ENCODE data around the gene NEK6.

NEK6 gene

GRCh38 chr9:124328285-124328684, 70.5 kb downstream of the NEK6 start:
- Histone ChIP-seq H3K9me3 (no peaks in the 10 kb centered on the region), H3K36me3 (no peaks in the 10 kb centered on the region), H3K27me3 (no peaks in the 10 kb centered on the region), H3K4me3 (ENCODE audit: low read depth, low read length) (no peak overlapping the region), H3K4me1 (no peaks in the 10 kb centered on the region)
- no peak for TF ChIP-seq CTCF (IDR thresholded peaks at IDR 0.05; ENCODE audit: low read depth, low read length)
- no peak for DNase-seq

- H3K36me3 ChIP-seq: no peaks in the 10 kb centered on the region
Observed at GRCh38 chr9:124329206-124329792, 71.5 kb downstream of the NEK6 start.

GRCh38 chr9:124330011-124330697, 72.4 kb downstream of the NEK6 start:
- no peaks in the 10 kb centered on the region for H3K4me1 ChIP-seq
- H3K36me3 ChIP-seq: no peaks in the 10 kb centered on the region
- DNase-seq: no peak
- no peak for TF ChIP-seq CTCF (IDR thresholded peaks at IDR 0.05; ENCODE audit: low read depth, low read length)
- no peak overlapping the region for H3K4me3 ChIP-seq (ENCODE audit: low read depth, low read length)
- no peaks in the 10 kb centered on the region for H3K9me3 ChIP-seq
- no peaks in the 10 kb centered on the region for H3K27me3 ChIP-seq

More at GRCh38 chr9:124329206-124329792, 71.5 kb downstream of the NEK6 start:
- no peak overlapping the region for H3K4me3 ChIP-seq (ENCODE audit: low read depth, low read length)
- no peaks in the 10 kb centered on the region for H3K4me1 ChIP-seq
- no peak for DNase-seq
- H3K9me3 ChIP-seq: no peaks in the 10 kb centered on the region
- H3K27me3 ChIP-seq: no peaks in the 10 kb centered on the region
- no peak for TF ChIP-seq CTCF (IDR thresholded peaks at IDR 0.05; ENCODE audit: low read depth, low read length)

- H3K36me3 ChIP-seq: no peaks in the 10 kb centered on the region
Observed at GRCh38 chr9:124331580-124331979, 73.8 kb downstream of the NEK6 start.

GRCh38 chr9:124332361-124333202, 74.8 kb downstream of the NEK6 start:
- DNase-seq: no peak
- Histone ChIP-seq H3K4me1 (no peaks in the 10 kb centered on the region), H3K27me3 (no peaks in the 10 kb centered on the region), H3K9me3 (no peaks in the 10 kb centered on the region), H3K36me3 (no peaks in the 10 kb centered on the region), H3K4me3 (ENCODE audit: low read depth, low read length) (no peak overlapping the region)
- TF ChIP-seq CTCF (IDR thresholded peaks at IDR 0.05; ENCODE audit: low read depth, low read length): no peak

More at GRCh38 chr9:124331580-124331979, 73.8 kb downstream of the NEK6 start:
- Histone ChIP-seq H3K4me1 (no peaks in the 10 kb centered on the region), H3K27me3 (no peaks in the 10 kb centered on the region), H3K9me3 (no peaks in the 10 kb centered on the region), H3K4me3 (ENCODE audit: low read depth, low read length) (no peak overlapping the region)
- no peak for DNase-seq
- no peak for TF ChIP-seq CTCF (IDR thresholded peaks at IDR 0.05; ENCODE audit: low read depth, low read length)

All from BE2C (cell line).